Peyer's patch (tissue), 4 donors: ENCODE results near the gene ZBTB12. TPM values are rescaled to one million over a fixed set of nuclear protein-coding genes. Genes with fewer than 3 reads are reported as not detected.

Experiments
- DNase-seq, 3 donors: peaks; one replicate each; pipeline ENCODE4 v3.0.0-alpha.2; 2017 to 2019
- H3K27ac ChIP-seq, 4 donors: fragments of 200-600 bp; sonication (generic); one replicate each; pipeline ENCODE4 v1.5.1; 2016 to 2019
- H3K27me3 ChIP-seq, 2 donors: fragments of 200-600 bp; sonication (generic); one replicate each; pipeline ENCODE4 v1.5.1; 2019
- H3K36me3 ChIP-seq, 3 donors: fragments of 200-600 bp; sonication (generic); one replicate each; pipeline ENCODE4 v1.5.1; 2016 to 2019
- H3K4me1 ChIP-seq, 4 donors: fragments of 200-600 bp; sonication (generic); one replicate each; pipeline ENCODE4 v1.5.1; 2016 to 2019
- H3K4me3 ChIP-seq, 4 donors: fragments of 200-600 bp; sonication (generic); 1 replicate in 3 of 4; 2 replicates in 1 of 4; pipeline ENCODE4 v1.5.1; 2016 to 2019; ENCODE audit warnings: mild to moderate bottlenecking in 1 of 4
- H3K9me3 ChIP-seq, 4 donors: fragments of 200-600 bp; sonication (generic); one replicate each; pipeline ENCODE4 v1.5.1; 2016 to 2019; ENCODE audit warnings: mild to moderate bottlenecking in 1 of 4
- POLR2A ChIP-seq, 2 donors: fragments of 450-650 bp; IDR thresholded peaks; one replicate each; pipeline ENCODE4 v1.5.1; 2017; ENCODE audit warnings: antibody characterized with exemption in 2 of 2, mild to moderate bottlenecking in 2 of 2, moderate library complexity in 2 of 2
- small RNA-seq, 2 donors: library from RNA; depleted of rRNA; stranded (forward); fragments of <200 nt; gene quantifications; one replicate each; pipeline ENCODE3, GENCODE V24; 2016
- total RNA-seq, 4 donors: library from RNA; depleted of rRNA; stranded (reverse); fragments of >200 nt; gene quantifications; one replicate each; pipeline ENCODE4 v1.1.0, GENCODE V29; 2016
- TF ChIP-seq, protein P1 (sequence below), 6 experiments: fragments of 450-650 bp in 4 of 6; fragments of 200-600 bp in 2 of 6; sonication (generic) in 1 of 6; IDR thresholded peaks; one replicate each; pipeline ENCODE4 v1.5.1; 2017 to 2019; ENCODE audit warnings: antibody characterized with exemption in 6 of 6, mild to moderate bottlenecking in 3 of 6, moderate library complexity in 1 of 6

Gene ZBTB12
- total RNA-seq, 4 donors from 2014 or later: 1.0 to 5.0 (median 1.9) TPM; not detected in 1

DNA sequence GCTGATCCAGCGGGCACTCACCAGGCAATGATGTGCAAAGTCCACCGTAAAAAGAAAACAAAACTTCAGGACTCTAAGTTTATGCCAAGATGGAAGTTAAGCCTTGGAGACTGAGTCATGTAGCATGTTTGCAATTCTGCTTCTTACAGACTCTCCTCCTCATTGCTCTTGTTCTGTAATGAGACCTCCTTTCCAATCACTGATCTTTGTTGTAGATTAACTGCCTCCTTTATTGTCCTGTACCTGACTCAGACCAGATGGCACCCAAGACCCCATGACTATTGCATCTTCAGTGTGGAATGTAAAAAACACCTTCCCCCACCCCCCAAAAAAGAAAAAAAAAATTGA is 50.4 kb downstream of the ZBTB12 start:
- H3K27me3 ChIP-seq: no peaks in the 10 kb centered on the region
- H3K36me3 ChIP-seq: no peaks in the 10 kb centered on the region
- H3K27ac ChIP-seq: no peak overlapping the region
- TF ChIP-seq, protein P1, sequence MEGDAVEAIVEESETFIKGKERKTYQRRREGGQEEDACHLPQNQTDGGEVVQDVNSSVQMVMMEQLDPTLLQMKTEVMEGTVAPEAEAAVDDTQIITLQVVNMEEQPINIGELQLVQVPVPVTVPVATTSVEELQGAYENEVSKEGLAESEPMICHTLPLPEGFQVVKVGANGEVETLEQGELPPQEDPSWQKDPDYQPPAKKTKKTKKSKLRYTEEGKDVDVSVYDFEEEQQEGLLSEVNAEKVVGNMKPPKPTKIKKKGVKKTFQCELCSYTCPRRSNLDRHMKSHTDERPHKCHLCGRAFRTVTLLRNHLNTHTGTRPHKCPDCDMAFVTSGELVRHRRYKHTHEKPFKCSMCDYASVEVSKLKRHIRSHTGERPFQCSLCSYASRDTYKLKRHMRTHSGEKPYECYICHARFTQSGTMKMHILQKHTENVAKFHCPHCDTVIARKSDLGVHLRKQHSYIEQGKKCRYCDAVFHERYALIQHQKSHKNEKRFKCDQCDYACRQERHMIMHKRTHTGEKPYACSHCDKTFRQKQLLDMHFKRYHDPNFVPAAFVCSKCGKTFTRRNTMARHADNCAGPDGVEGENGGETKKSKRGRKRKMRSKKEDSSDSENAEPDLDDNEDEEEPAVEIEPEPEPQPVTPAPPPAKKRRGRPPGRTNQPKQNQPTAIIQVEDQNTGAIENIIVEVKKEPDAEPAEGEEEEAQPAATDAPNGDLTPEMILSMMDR (IDR thresholded peaks at IDR 0.05): no peak
- TF ChIP-seq POLR2A (IDR thresholded peaks at IDR 0.05): no peak
- no peaks in the 10 kb centered on the region for H3K4me1 ChIP-seq
- H3K9me3 ChIP-seq: no peaks in the 10 kb centered on the region
- H3K4me3 ChIP-seq: no peak overlapping the region
- DNase-seq: no peak

DNA sequence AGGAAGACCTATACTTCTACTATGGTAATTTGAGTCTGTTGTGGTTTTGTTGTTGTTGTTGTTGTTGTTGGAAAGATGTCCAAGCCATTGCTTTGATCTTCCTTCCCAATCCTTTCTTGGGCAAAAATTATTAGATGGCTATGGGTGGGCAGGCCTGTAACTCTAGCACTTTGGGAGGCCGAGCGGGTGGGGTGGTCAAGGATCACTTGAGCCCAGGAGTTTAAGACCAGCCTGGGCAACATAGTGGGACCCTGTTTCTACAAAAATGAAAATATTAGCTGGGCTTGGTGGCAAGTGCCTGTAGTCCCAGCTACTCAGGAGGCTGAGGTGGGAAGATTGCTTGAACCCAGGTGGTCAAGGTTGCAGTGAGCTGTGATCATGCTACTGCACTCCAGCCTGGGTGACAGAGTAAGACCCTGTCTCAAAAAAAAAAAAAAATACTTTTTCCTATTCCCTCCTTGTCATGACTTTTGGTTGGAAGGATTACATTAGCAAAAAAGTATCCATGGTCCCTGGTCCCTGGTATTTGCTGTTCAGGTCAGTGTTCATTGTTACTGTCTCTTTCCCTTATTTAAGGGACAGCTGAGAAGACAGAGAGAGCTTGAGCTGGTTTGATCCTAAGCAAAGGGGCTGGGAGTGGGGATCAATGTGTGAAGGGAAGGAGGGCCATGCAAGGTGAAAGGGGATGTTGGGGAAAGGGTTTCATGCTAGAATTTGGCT is 51.0 kb downstream of the ZBTB12 start:
- Histone ChIP-seq H3K4me1 (no peaks in the 10 kb centered on the region), H3K27me3 (no peaks in the 10 kb centered on the region), H3K36me3 (no peaks in the 10 kb centered on the region), H3K27ac (no peak overlapping the region), H3K9me3 (no peaks in the 10 kb centered on the region), H3K4me3 (no peak overlapping the region)
- DNase-seq: no peak
- no peak for TF ChIP-seq POLR2A (IDR thresholded peaks at IDR 0.05)
- TF ChIP-seq, protein P1 (IDR thresholded peaks at IDR 0.05): no peak

Small RNA genes lying within 50 kb of the gene (small RNA-seq; reads per million reads assigned to genes)
- 0 reads per million in 2 donors for gene AL645922.1

Other genes with a start within 250 kb of the ZBTB12 start
- gene BAG6, start 249.4 kb downstream of the ZBTB12 start, total RNA-seq: 100 to 1,000 TPM; 242 to 421 (median 323) TPM
- 10 to 100 TPM in 3 of 4 donors, not detected in 1; 10.0 to 34.9 (median 10.9) TPM for gene APOM, start 246.2 kb downstream of the ZBTB12 start, total RNA-seq
- gene C6orf47, start 241.3 kb downstream of the ZBTB12 start, total RNA-seq: 10 to 100 TPM; 26.4 to 46.7 (median 37.2) TPM
- gene GPANK1, start 237.1 kb downstream of the ZBTB12 start, total RNA-seq: 10 to 100 TPM; 29.4 to 63.5 (median 41.9) TPM
- 100 to 1,000 TPM; 209 to 243 (median 227) TPM for gene CSNK2B, start 236.0 kb downstream of the ZBTB12 start, total RNA-seq
- gene LY6G5B, start 232.1 kb downstream of the ZBTB12 start, total RNA-seq: 10 to 100 TPM in 3 of 4 donors, 1 to 10 TPM in 1; 7.2 to 25.6 (median 19.7) TPM
- not detected for gene LY6G5C, start 221.0 kb downstream of the ZBTB12 start, total RNA-seq
- gene ABHD16A, start 198.8 kb downstream of the ZBTB12 start, total RNA-seq: 10 to 100 TPM; 44.1 to 92.6 (median 63.1) TPM
- gene LY6G6F, start 195.2 kb downstream of the ZBTB12 start, total RNA-seq: not detected
- not detected for gene LY6G6D, start 186.7 kb downstream of the ZBTB12 start, total RNA-seq
- gene LY6G6C, start 180.3 kb downstream of the ZBTB12 start, total RNA-seq: not detected
- not detected for gene MPIG6B, start 178.7 kb downstream of the ZBTB12 start, total RNA-seq
- 100 to 1,000 TPM in 1 of 4 donors, 10 to 100 TPM in 3; 25.6 to 136 (median 53.3) TPM for gene DDAH2, start 172.8 kb downstream of the ZBTB12 start, total RNA-seq
- 100 to 1,000 TPM; 207 to 307 (median 270) TPM for gene CLIC1, start 165.6 kb downstream of the ZBTB12 start, total RNA-seq
- gene MSH5, start 162.1 kb downstream of the ZBTB12 start, total RNA-seq: 10 to 100 TPM; 21.4 to 72.6 (median 46.1) TPM
- gene SAPCD1, start 139.4 kb downstream of the ZBTB12 start, total RNA-seq: 10 to 100 TPM in 1 of 4 donors, 1 to 10 TPM in 3; 6.6 to 10.3 (median 9.5) TPM
- 10 to 100 TPM in 3 of 4 donors, not detected in 1; 16.8 to 26.0 (median 19.7) TPM for gene VWA7, start 124.8 kb downstream of the ZBTB12 start, total RNA-seq
- 10 to 100 TPM; 33.9 to 53.6 (median 44.7) TPM for gene VARS1, start 106.3 kb downstream of the ZBTB12 start, total RNA-seq
- 10 to 100 TPM; 11.8 to 42.9 (median 19.1) TPM for gene LSM2, start 95.1 kb downstream of the ZBTB12 start, total RNA-seq
- 1 to 10 TPM in 2 of 4 donors, under 1 TPM in 1, not detected in 1; 0.88 to 1.7 (median 1.5) TPM for gene HSPA1L, start 86.8 kb downstream of the ZBTB12 start, total RNA-seq
- 100 to 1,000 TPM in 1 of 4 donors, 10 to 100 TPM in 3; 38.1 to 123 (median 67.0) TPM for gene HSPA1A, start 86.5 kb downstream of the ZBTB12 start, total RNA-seq
- 100 to 1,000 TPM in 3 of 4 donors, 10 to 100 TPM in 1; 85.7 to 199 (median 146) TPM for gene HSPA1B, start 74.3 kb downstream of the ZBTB12 start, total RNA-seq
- 100 to 1,000 TPM in 1 of 4 donors, 10 to 100 TPM in 3; 11.6 to 100 (median 81.8) TPM for gene NEU1, start 39.3 kb downstream of the ZBTB12 start, total RNA-seq
- 100 to 1,000 TPM in 3 of 4 donors, 10 to 100 TPM in 1; 64.4 to 508 (median 436) TPM for gene SLC44A4, start 23.1 kb downstream of the ZBTB12 start, total RNA-seq
- gene EHMT2, start 4.4 kb downstream of the ZBTB12 start, total RNA-seq: 10 to 100 TPM; 25.0 to 75.1 (median 50.6) TPM
- gene C2, start 25.6 kb upstream of the ZBTB12 start, total RNA-seq: 10 to 100 TPM; 15.3 to 63.2 (median 38.4) TPM
- 100 to 1,000 TPM in 1 of 4 donors, 10 to 100 TPM in 3; 23.1 to 183 (median 89.9) TPM for gene CFB, start 44.0 kb upstream of the ZBTB12 start, total RNA-seq
- 10 to 100 TPM; 45.4 to 59.7 (median 50.2) TPM for gene NELFE, start 56.9 kb upstream of the ZBTB12 start, total RNA-seq
- gene SKIC2, start 57.1 kb upstream of the ZBTB12 start, total RNA-seq: 100 to 1,000 TPM in 2 of 4 donors, 10 to 100 TPM in 2; 81.3 to 130 (median 107) TPM
- 10 to 100 TPM; 15.1 to 47.9 (median 24.1) TPM for gene DXO, start 70.1 kb upstream of the ZBTB12 start, total RNA-seq
- 10 to 100 TPM; 13.7 to 56.9 (median 20.8) TPM for gene C4A, start 80.0 kb upstream of the ZBTB12 start, total RNA-seq
- 10 to 100 TPM; 11.0 to 80.0 (median 20.3) TPM for gene C4B, start 112.7 kb upstream of the ZBTB12 start, total RNA-seq
- gene CYP21A2, start 136.3 kb upstream of the ZBTB12 start, total RNA-seq: 1 to 10 TPM in 1 of 4 donors, not detected in 3; 1.2 TPM
- 100 to 1,000 TPM in 2 of 4 donors, 10 to 100 TPM in 2; 38.5 to 301 (median 117) TPM for gene TNXB, start 207.3 kb upstream of the ZBTB12 start, total RNA-seq
- gene ATF6B, start 226.2 kb upstream of the ZBTB12 start, total RNA-seq: 100 to 1,000 TPM in 3 of 4 donors, 10 to 100 TPM in 1; 75.3 to 408 (median 156) TPM
- 1 to 10 TPM; 5.1 to 6.6 (median 5.6) TPM for gene FKBPL, start 228.2 kb upstream of the ZBTB12 start, total RNA-seq
- gene PRRT1, start 249.9 kb upstream of the ZBTB12 start, total RNA-seq: 1 to 10 TPM in 3 of 4 donors, not detected in 1; 3.1 to 4.1 (median 3.8) TPM